Activated CD4-positive, alpha-beta memory T cell treated with anti-CD3 and anti-CD28 coated beads, Interleukin-2, amount 10 ng/mL, durations not matched to agents 7 days and 5 days (primary cell): ENCODE results near the gene KCNMB4. TPM values are rescaled to one million over a fixed set of nuclear protein-coding genes. Genes with fewer than 3 reads are reported as not detected.

Source experiments
- CTCF ChIA-PET: fragments of 350-600 bp; sonication (Branson Sonifier 250); formaldehyde crosslinking; loops from one replicate; lab custom pipeline; 2021; ENCODE audit warnings: antibody characterized with exemption, inconsistent platforms; lab: Charles Lee
- POLR2A ChIA-PET: fragments of 350-600 bp; sonication (Branson Sonifier 250); formaldehyde crosslinking; loops from one replicate; lab custom pipeline; 2021; ENCODE audit warnings: antibody characterized with exemption; lab: Charles Lee
- DNase-seq: peaks from one replicate; pipeline ENCODE4 v3.0.0-alpha.2; 2020
- H3K27ac Mint-ChIP-seq: one replicate; pipeline ENCODE4 v1.8.0; 2021; ENCODE audit warnings: mild to moderate bottlenecking, mixed read lengths
- H3K27me3 Mint-ChIP-seq: one replicate; pipeline ENCODE4 v1.8.0; 2021; ENCODE audit warnings: mixed read lengths
- H3K36me3 Mint-ChIP-seq: one replicate; pipeline ENCODE4 v1.8.0; 2021; ENCODE audit warnings: low read depth, mixed read lengths
- H3K4me1 Mint-ChIP-seq: one replicate; pipeline ENCODE4 v1.8.0; 2021; ENCODE audit warnings: mixed read lengths
- H3K4me3 Mint-ChIP-seq: one replicate; pipeline ENCODE4 v1.8.0; 2021; ENCODE audit warnings: mild to moderate bottlenecking, mixed read lengths
- H3K9me3 Mint-ChIP-seq: one replicate; pipeline ENCODE4 v1.8.0; 2021; ENCODE audit warnings: mixed read lengths
- total RNA-seq, 2 experiments: library from RNA; stranded (reverse); gene quantifications; one replicate each; pipeline ENCODE4 v1.2.3, GENCODE V29; 2021

Gene KCNMB4, protein sequence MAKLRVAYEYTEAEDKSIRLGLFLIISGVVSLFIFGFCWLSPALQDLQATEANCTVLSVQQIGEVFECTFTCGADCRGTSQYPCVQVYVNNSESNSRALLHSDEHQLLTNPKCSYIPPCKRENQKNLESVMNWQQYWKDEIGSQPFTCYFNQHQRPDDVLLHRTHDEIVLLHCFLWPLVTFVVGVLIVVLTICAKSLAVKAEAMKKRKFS
- total RNA-seq: under 1 TPM; 0.23 to 0.33 TPM

DNA sequence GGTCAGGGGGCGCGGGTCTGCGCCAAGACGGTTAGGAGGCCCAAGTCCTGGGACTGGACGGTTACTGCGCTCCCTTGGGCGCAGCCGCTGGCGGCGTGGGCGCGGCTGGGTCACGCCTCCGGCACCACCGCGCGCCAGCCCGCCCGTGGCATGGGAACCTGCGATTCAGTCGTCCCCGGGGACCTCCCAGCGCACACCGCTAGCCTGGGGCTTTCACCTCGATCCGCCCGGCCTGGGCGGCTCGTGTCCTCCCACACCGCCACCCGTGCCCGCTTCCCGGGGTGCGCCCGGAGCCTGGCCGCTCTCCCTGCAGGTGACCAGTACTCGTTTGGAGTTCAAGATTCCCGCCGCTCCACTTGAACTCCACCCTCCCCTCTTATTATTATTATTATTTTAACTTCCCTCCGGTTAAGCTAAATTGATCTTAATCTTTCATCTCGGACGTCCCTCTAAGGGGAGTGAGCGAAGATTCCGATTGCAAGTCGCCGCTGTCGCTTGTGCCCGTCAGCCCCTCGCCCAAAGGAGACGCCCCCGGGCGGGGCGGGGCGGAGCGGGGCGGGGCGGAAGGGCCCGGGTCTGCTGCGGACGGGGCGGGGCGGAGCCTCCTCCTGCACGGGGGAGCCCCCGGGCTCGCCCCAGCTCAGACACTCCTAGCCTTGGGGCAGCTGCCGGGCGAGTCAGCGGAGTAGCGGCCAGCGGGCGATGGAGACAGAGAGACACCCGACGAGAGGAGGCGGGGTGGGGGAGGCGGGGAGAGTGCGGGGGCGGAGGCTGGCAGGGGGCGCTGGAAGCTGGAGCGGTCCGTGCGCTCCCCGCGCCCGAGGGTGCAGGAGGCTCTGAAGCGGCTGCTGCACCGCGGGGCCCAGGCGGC is at the start of gene KCNMB4:
KCNMB4 (plus strand) TSS at position 643 of the 871 bp plus-strand sequence. CDS start 445 bp downstream, outside the sequence.
- H3K36me3 Mint-ChIP-seq: no peaks in the 10 kb centered on the region
- peak within 1 kb of the TSS; percentile 83 for H3K4me3 Mint-ChIP-seq
- peaks cover 21% of the 10 kb centered on the region for H3K4me1 Mint-ChIP-seq
- no peak within 1 kb of the TSS for H3K27ac Mint-ChIP-seq
- POLR2A ChIA-PET: interaction anchor here (0.6 to 1.0 kb wide), 3 partner anchors 9 to 123 kb away, joined by 3 read pairs; no protein-coding TSS in a partner anchor
- H3K27me3 Mint-ChIP-seq: peaks cover 37% of the 10 kb centered on the region
- DNase-seq: peak; percentile 71
- CTCF ChIA-PET: interaction anchor here (0.7 kb wide), 1 partner anchor 9 kb away, joined by 3 read pairs; no protein-coding TSS in a partner anchor
- H3K9me3 Mint-ChIP-seq: no peaks in the 10 kb centered on the region

DNA sequence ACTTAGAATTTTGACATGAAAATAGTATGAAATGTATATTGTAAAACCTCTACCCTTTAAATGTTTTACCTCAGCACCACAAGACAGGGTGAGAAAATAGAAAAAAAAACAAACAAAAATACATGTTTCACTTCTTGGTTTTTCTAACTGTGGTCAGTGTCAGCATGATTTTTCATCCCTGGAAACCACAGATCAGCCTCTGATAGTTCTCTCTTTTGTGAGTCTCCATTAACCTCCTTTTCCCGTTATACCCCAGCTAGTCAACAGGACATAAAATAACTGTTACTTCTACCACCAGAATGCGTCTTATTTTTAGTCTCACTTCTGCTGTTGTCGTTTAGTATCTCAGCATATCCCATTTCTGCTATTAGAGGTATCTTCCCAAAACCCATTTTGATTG is 48.3 kb upstream of the KCNMB4 start:
- Mint-ChIP-seq H3K27me3 (no peaks in the 10 kb centered on the region), H3K9me3 (no peaks in the 10 kb centered on the region), H3K27ac (peak overlapping the region; percentile 47), H3K4me3 (no peak overlapping the region), H3K4me1 (peaks cover 16% of the 10 kb centered on the region), H3K36me3 (peaks cover 26% of the 10 kb centered on the region)
- ChIA-PET CTCF (no interaction called here), POLR2A (no interaction called here)
- DNase-seq: no peak

DNA sequence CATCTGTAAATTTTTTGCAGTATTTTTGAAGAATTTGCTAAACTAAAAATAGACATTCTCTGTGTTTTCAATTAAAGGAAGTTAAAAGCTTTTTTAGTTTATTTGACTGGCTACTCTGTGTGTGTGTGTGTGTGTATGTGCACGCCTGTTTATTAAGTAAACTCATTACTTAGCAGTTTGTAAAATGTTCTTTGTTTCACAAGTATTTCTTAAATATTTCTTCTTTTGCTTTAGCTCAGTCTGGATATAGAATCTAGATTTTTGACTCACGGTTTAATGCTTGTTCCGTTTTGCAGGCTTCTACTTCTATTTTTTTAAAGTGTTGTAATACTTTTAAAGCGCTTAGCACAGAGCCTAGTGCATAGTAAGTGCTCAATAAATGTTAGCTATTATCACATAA is 46.5 kb upstream of the KCNMB4 start:
- Mint-ChIP-seq H3K9me3 (no peaks in the 10 kb centered on the region), H3K36me3 (peaks cover 25% of the 10 kb centered on the region), H3K27ac (no peak overlapping the region), H3K27me3 (no peaks in the 10 kb centered on the region), H3K4me3 (no peak overlapping the region), H3K4me1 (peaks cover 16% of the 10 kb centered on the region)
- CTCF ChIA-PET: no interaction called here
- POLR2A ChIA-PET: no interaction called here
- no peak for DNase-seq

DNA sequence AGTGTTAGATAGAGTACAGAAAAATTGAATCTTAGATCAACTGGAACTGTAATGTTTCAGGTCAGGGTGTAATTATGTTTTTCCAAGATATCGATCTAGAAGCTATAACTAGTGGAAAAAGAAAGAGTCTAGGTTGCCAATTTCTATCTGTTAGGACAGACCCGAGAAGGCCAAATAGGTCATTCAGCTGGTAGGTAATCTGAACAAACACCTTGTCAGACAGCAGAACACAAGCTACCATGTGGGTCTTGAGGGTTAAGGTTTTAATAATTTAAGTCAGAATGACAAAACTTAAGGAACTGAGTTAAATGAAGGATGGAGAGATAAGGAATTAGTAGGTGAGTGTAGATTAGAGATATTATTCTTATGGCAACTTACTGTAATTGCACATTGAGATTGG is 44.9 kb upstream of the KCNMB4 start:
- POLR2A ChIA-PET: no interaction called here
- Mint-ChIP-seq H3K27me3 (no peaks in the 10 kb centered on the region), H3K36me3 (peaks cover 31% of the 10 kb centered on the region), H3K9me3 (no peaks in the 10 kb centered on the region), H3K4me1 (peaks cover 13% of the 10 kb centered on the region), H3K27ac (no peak overlapping the region), H3K4me3 (no peak overlapping the region)
- CTCF ChIA-PET: no interaction called here
- DNase-seq: no peak

DNA sequence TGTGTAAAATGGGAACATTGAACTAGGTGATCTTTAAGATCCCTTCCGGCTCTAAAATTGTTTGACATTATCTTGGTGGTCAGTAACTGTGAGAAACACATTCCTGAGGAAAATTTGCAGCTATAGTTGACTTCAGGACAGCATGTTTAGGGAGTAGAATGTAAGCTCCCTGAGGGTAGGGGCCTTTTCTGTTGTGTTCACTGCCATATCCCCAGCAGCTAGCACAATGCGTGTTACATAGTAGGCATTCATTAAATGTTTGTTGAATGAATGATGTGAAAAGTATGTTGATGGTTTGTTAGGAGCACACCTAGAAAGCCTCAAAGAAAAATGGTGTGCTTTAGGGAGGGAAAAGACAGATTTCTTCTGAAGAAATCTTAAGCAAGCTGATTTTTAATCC is 38.5 kb upstream of the KCNMB4 start:
- no peak for DNase-seq
- no peaks in the 10 kb centered on the region for H3K27me3 Mint-ChIP-seq
- peaks cover 5% of the 10 kb centered on the region for H3K9me3 Mint-ChIP-seq
- no peak overlapping the region for H3K4me3 Mint-ChIP-seq
- CTCF ChIA-PET: no interaction called here
- peaks cover 7% of the 10 kb centered on the region for H3K4me1 Mint-ChIP-seq
- H3K36me3 Mint-ChIP-seq: peaks cover 56% of the 10 kb centered on the region
- H3K27ac Mint-ChIP-seq: no peak overlapping the region
- POLR2A ChIA-PET: interaction anchor here (1.3 kb wide), 1 partner anchor 83 kb away, joined by 3 read pairs; no protein-coding TSS in a partner anchor

DNA sequence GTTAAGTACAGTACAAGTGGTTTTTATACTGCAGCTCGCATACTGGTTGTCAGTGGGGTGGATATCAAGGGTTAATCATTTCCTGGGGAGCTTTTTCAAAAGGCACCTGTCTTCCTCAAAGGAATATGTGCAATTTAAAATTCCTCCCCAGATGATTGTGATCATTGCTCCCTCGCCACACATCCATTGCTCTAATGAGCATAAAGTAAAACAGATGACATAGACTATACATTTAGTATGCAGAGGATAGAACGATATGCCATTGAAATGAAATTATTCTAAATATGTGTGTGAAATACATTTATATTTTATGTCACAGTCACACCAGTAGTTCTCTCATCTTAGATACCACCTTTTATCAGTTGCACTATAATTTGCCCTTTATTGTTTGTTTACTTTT is 36.4 kb upstream of the KCNMB4 start:
- Mint-ChIP-seq H3K27me3 (no peaks in the 10 kb centered on the region), H3K36me3 (peaks cover 48% of the 10 kb centered on the region), H3K27ac (no peak overlapping the region), H3K4me3 (no peak overlapping the region), H3K4me1 (peaks cover 7% of the 10 kb centered on the region), H3K9me3 (peaks cover 5% of the 10 kb centered on the region)
- CTCF ChIA-PET: no interaction called here
- POLR2A ChIA-PET: no interaction called here
- no peak for DNase-seq

DNA sequence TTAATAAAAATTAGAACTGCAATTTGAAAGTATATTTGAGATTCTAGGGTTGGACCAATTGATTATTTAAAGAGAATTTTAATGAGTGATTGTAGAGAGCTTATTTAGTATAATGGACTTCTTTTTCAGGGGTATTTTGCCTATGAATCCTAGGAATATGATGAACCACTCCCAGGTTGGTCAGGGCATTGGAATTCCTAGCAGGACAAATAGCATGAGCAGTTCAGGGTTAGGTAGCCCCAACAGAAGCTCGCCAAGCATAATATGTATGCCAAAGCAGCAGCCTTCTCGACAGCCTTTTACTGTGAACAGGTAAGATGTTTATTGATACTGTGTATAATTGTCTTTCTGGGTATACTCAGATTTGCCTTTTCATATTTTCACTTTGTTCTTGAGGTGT is 35.9 kb upstream of the KCNMB4 start:
- DNase-seq: no peak
- ChIA-PET CTCF (no interaction called here), POLR2A (no interaction called here)
- Mint-ChIP-seq H3K27me3 (no peaks in the 10 kb centered on the region), H3K4me1 (peaks cover 7% of the 10 kb centered on the region), H3K9me3 (peaks cover 5% of the 10 kb centered on the region), H3K4me3 (no peak overlapping the region), H3K36me3 (peaks cover 46% of the 10 kb centered on the region), H3K27ac (no peak overlapping the region)

DNA sequence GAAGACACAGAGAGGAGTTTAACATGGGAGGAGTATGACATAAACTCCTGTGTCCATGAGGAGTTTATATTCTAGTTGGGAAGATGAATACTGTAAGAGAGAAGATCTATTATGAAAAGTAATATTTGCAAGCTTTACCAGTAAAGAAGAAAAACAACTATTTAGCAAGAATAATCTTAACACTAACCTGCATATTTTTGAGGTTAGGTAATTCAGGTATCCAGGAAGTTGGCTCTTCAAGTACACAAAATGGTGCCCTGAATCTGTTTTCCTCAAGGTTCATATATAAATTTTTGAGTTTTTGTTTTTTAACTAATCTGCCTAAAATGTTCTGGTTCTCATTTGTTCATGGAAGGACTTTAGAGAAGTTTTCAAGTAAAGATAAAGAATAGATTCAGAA is 33.9 kb upstream of the KCNMB4 start:
- H3K36me3 Mint-ChIP-seq: peaks cover 49% of the 10 kb centered on the region
- ChIA-PET POLR2A (no interaction called here), CTCF (no interaction called here)
- H3K4me3 Mint-ChIP-seq: no peak overlapping the region
- peaks cover 4% of the 10 kb centered on the region for H3K4me1 Mint-ChIP-seq
- H3K9me3 Mint-ChIP-seq: peaks cover under 1% of the 10 kb centered on the region
- no peaks in the 10 kb centered on the region for H3K27me3 Mint-ChIP-seq
- no peak overlapping the region for H3K27ac Mint-ChIP-seq
- no peak for DNase-seq

DNA sequence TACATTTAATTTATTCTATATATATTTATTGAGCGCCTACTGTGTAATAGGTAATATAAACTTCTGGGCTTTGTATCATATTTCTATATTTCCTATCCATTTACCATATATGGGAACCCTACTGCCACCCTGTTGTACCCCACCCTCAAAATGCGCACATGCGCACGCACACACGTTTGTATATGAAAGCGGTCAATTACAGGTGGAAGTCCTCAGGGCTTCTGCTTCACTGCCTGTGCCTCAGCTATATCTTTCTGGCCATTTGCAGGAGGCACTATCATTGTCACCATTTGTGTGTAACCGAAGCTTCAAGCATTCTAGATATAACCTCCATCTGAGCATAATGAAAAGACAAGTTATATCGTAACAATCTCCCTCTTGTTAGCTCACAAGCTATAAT is 31.3 kb upstream of the KCNMB4 start:
- Mint-ChIP-seq H3K4me1 (peaks cover 2% of the 10 kb centered on the region), H3K4me3 (no peak overlapping the region), H3K27me3 (no peaks in the 10 kb centered on the region), H3K9me3 (no peaks in the 10 kb centered on the region), H3K36me3 (peaks cover 45% of the 10 kb centered on the region), H3K27ac (no peak overlapping the region)
- DNase-seq: no peak
- ChIA-PET POLR2A (interaction anchor here (0.6 to 0.8 kb wide), 2 partner anchors 30 to 1299 kb away, joined by 3 read pairs; no protein-coding TSS in a partner anchor), CTCF (interaction anchor here (0.9 kb wide), 1 partner anchor 9 kb away, joined by 3 read pairs; no protein-coding TSS in a partner anchor)

DNA sequence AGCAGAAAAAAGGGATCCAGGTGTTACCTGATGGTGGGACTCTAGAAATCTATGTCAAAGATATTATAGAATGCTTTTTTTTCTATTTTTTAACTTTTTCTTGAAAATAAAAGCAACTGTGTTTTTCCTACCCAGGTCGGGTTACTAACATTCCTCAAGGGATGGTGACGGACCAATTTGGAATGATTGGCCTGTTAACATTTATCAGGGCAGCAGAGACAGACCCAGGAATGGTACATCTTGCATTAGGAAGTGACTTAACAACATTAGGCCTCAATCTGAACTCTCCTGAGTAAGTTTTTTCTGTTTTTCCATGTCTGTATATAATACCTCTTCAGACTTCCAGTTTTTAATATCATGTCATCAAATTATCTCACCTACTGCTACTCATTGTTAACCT is 27.6 kb upstream of the KCNMB4 start:
- DNase-seq: no peak
- ChIA-PET CTCF (no interaction called here), POLR2A (interaction anchor here (1.6 kb wide), 1 partner anchor 33 kb away, joined by 3 read pairs; no protein-coding TSS in a partner anchor)
- Mint-ChIP-seq H3K27me3 (no peaks in the 10 kb centered on the region), H3K9me3 (no peaks in the 10 kb centered on the region), H3K36me3 (peaks cover 58% of the 10 kb centered on the region), H3K27ac (no peak overlapping the region), H3K4me3 (no peak overlapping the region), H3K4me1 (peaks cover 3% of the 10 kb centered on the region)

DNA sequence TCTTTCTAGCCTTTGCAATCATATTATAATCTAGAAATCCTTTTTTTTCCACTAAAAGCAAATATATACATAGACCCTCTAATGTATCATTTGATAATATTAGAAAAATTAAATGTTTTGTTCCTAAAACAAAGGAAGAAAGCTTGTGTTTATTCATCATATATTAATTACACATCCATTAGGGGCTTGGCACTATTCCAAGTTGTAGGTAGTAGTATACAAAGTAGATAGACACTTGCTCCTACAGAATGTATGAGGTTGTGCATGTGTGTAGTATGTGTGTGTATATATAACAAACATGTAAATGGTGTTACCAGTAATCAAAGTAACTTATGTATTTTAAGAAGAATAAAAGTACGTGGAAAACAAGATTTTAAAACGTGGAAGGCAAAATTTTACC is 15.0 kb upstream of the KCNMB4 start:
- Mint-ChIP-seq H3K27me3 (no peaks in the 10 kb centered on the region), H3K4me3 (no peak overlapping the region), H3K9me3 (no peaks in the 10 kb centered on the region), H3K36me3 (peaks cover 23% of the 10 kb centered on the region), H3K4me1 (no peaks in the 10 kb centered on the region), H3K27ac (no peak overlapping the region)
- POLR2A ChIA-PET: no interaction called here
- no peak for DNase-seq
- CTCF ChIA-PET: no interaction called here

DNA sequence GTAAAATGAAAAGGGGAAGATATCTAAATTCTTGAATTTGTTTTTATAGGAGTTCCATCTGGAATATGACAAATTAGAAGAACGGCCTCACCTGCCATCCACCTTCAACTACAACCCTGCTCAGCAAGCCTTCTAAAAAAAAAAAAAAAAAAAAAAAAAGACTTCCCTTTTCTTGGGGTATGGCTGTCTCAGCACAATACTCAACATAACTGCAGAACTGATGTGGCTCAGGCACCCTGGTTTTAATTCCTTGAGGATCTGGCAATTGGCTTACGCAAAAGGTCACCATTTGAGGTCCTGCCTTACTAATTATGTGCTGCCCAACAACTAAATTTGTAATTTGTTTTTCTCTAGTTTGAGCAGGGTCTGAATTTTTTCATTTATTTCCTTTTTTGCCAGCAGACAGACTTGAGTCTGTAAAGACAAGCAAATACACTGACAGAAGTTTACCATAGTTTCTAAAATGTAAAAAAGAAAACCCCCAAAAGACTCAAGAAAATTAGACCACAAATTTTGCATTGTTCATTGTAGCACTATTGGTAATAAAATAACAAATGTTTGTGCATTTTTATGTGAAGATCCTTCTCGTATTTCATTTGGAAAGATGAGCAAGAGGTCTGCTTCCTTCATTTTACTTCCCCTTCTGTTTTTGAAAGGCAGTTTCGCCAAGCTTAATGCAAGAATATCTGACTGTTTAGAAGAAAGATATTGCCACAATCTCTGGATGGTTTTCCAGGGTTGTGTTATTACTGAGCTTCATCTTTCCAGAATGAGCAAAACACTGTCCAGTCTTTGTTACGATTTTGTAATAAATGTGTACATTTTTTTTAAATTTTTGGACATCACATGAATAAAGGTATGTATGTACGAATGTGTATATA is 12.1 kb upstream of the KCNMB4 start:
- no peaks in the 10 kb centered on the region for H3K4me1 Mint-ChIP-seq
- H3K4me3 Mint-ChIP-seq: no peak overlapping the region
- peaks cover 18% of the 10 kb centered on the region for H3K36me3 Mint-ChIP-seq
- ChIA-PET POLR2A (no interaction called here), CTCF (no interaction called here)
- no peaks in the 10 kb centered on the region for H3K9me3 Mint-ChIP-seq
- no peaks in the 10 kb centered on the region for H3K27me3 Mint-ChIP-seq
- DNase-seq: no peak
- no peak overlapping the region for H3K27ac Mint-ChIP-seq
